Measurements from ENCODE around the gene MANBA.

The MANBA gene

GRCh38 chr4:102606846-102607450 is 153.8 kb downstream of the MANBA start:
- no peak overlapping the region for H3K27ac ChIP-seq
- TF ChIP-seq ZFX (IDR thresholded peaks at IDR 0.05; ENCODE audit: borderline replicate concordance) (no peak), CTCF (IDR thresholded peaks at IDR 0.05) (no peak)

- H3K27ac ChIP-seq: no peak overlapping the region
- no peak for TF ChIP-seq CTCF (IDR thresholded peaks at IDR 0.05)
- no peak for TF ChIP-seq ZFX (IDR thresholded peaks at IDR 0.05; ENCODE audit: borderline replicate concordance)
These were observed 154.5 kb downstream of the MANBA start for GRCh38 chr4:102606261-102606660.

- TF ChIP-seq CTCF (IDR thresholded peaks at IDR 0.05): no peak
- TF ChIP-seq ZFX (IDR thresholded peaks at IDR 0.05; ENCODE audit: borderline replicate concordance): no peak
- H3K27ac ChIP-seq: no peak overlapping the region
These were observed 156.4 kb downstream of the MANBA start for GRCh38 chr4:102604222-102604940.

- H3K27ac ChIP-seq: no peak overlapping the region
- no peak for TF ChIP-seq CTCF (IDR thresholded peaks at IDR 0.05)
- TF ChIP-seq ZFX (IDR thresholded peaks at IDR 0.05; ENCODE audit: borderline replicate concordance): no peak
These were observed 159.1 kb downstream of the MANBA start for GRCh38 chr4:102601586-102602227.

- no peak for TF ChIP-seq ZFX (IDR thresholded peaks at IDR 0.05; ENCODE audit: borderline replicate concordance)
- TF ChIP-seq CTCF (IDR thresholded peaks at IDR 0.05): no peak
- H3K27ac ChIP-seq: no peak overlapping the region
These were observed 160.1 kb downstream of the MANBA start for GRCh38 chr4:102600689-102601088.

- no peak overlapping the region for H3K27ac ChIP-seq
- no peak for TF ChIP-seq CTCF (IDR thresholded peaks at IDR 0.05)
These were observed 160.9 kb downstream of the MANBA start for GRCh38 chr4:102599886-102600285.

GRCh38 chr4:102599455-102599854 is 161.3 kb downstream of the MANBA start:
- H3K27ac ChIP-seq: no peak overlapping the region
- no peak for TF ChIP-seq CTCF (IDR thresholded peaks at IDR 0.05)
- TF ChIP-seq ZFX (IDR thresholded peaks at IDR 0.05; ENCODE audit: borderline replicate concordance): no peak

All from 22Rv1 (cell line).